Endodermal cell (in vitro differentiated cells): ENCODE data around the gene TNIK. TPM values are rescaled to one million over a fixed set of nuclear protein-coding genes. Genes with fewer than 3 reads are reported as not detected.

ENCODE experiments used
- DNase-seq: peaks from one replicate; pipeline ENCODE4 v3.0.0-alpha.2; 2017
- H3K27ac ChIP-seq: 2 replicates; pipeline ENCODE4 v1.5.1; 2013; ENCODE audit warnings: mild to moderate bottlenecking, low read depth, low read length, moderate library complexity
- H3K27me3 ChIP-seq: 2 replicates; pipeline ENCODE4 v1.6.1; 2013; ENCODE audit warnings: mild to moderate bottlenecking, low read length, moderate library complexity; ENCODE audit not compliant: insufficient read depth, control insufficient read depth, poor library complexity, severe bottlenecking
- H3K36me3 ChIP-seq: 2 replicates; pipeline ENCODE4 v1.7.0; 2013; ENCODE audit warnings: mild to moderate bottlenecking, low read length, moderate library complexity; ENCODE audit not compliant: control insufficient read depth, insufficient read depth
- H3K4me1 ChIP-seq: one replicate; pipeline ENCODE4 v1.7.0; 2013; ENCODE audit warnings: low read length; ENCODE audit not compliant: control insufficient read depth, insufficient read depth
- H3K4me3 ChIP-seq: 2 replicates; pipeline ENCODE4 v1.5.1; 2013; ENCODE audit warnings: mild to moderate bottlenecking, low read length, moderate library complexity
- H3K9ac ChIP-seq: 2 replicates; pipeline ENCODE4 v1.6.1; 2013; ENCODE audit warnings: mild to moderate bottlenecking, low read length, moderate library complexity; ENCODE audit not compliant: poor library complexity, severe bottlenecking; ENCODE audit errors: extremely low read depth
- H3K9me3 ChIP-seq: 2 replicates; pipeline ENCODE4 v1.6.1; 2013; ENCODE audit warnings: mild to moderate bottlenecking, low read length, moderate library complexity; ENCODE audit not compliant: control insufficient read depth
- H3K27ac Mint-ChIP-seq: 2 replicates; pipeline ENCODE4 v1.8.0; 2020; ENCODE audit warnings: mixed read lengths
- H3K27me3 Mint-ChIP-seq: 2 replicates; pipeline ENCODE4 v1.8.0; 2021; ENCODE audit warnings: mild to moderate bottlenecking, mixed read lengths; ENCODE audit not compliant: insufficient read depth
- H3K36me3 Mint-ChIP-seq: 2 replicates; pipeline ENCODE4 v1.8.0; 2020; ENCODE audit warnings: low read depth, mixed read lengths
- H3K4me1 Mint-ChIP-seq: 2 replicates; pipeline ENCODE4 v1.8.0; 2020; ENCODE audit warnings: mixed read lengths
- H3K4me3 Mint-ChIP-seq: 2 replicates; pipeline ENCODE4 v1.8.0; 2020; ENCODE audit warnings: mild to moderate bottlenecking, moderate library complexity, mixed read lengths
- H3K9me3 Mint-ChIP-seq: 2 replicates; pipeline ENCODE4 v1.8.0; 2020; ENCODE audit warnings: mild to moderate bottlenecking, mixed read lengths
- CTCF ChIP-seq: fragments of 200-600 bp; sonication (generic); conservative IDR thresholded peaks from 2 replicates; pipeline ENCODE4 v1.5.0; 2021; ENCODE audit warnings: antibody characterized with exemption, mild to moderate bottlenecking
- whole genome bisulfite sequencing, 2 experiments: methylation state at CpG; one replicate each; pipeline versions ENCODE4 v1.1.5 to v1.1.7; 2013; ENCODE audit warnings: missing lambda C conversion rate in 2 of 2, mixed read lengths in 1 of 2; ENCODE audit not compliant: insufficient coverage in 1 of 2, insufficient read length in 1 of 2; 5-methylcytosine and 5-hydroxymethylcytosine counted together
- total RNA-seq, 2 donors: library from RNA; stranded (reverse); fragmentation: NEBNext Ultra II Directional in 1 of 2; extraction: Animal tissue kit (Norgen Biotek cat#: 25700) in 1 of 2; gene quantifications; 2 replicates in 1 of 2; 3 replicates in 1 of 2; pipeline ENCODE4 v1.2.1, GENCODE V29; 2021

The TNIK gene
- total RNA-seq, 2 donors from 2014 or later: 12.2 to 14.9 TPM

DNA sequence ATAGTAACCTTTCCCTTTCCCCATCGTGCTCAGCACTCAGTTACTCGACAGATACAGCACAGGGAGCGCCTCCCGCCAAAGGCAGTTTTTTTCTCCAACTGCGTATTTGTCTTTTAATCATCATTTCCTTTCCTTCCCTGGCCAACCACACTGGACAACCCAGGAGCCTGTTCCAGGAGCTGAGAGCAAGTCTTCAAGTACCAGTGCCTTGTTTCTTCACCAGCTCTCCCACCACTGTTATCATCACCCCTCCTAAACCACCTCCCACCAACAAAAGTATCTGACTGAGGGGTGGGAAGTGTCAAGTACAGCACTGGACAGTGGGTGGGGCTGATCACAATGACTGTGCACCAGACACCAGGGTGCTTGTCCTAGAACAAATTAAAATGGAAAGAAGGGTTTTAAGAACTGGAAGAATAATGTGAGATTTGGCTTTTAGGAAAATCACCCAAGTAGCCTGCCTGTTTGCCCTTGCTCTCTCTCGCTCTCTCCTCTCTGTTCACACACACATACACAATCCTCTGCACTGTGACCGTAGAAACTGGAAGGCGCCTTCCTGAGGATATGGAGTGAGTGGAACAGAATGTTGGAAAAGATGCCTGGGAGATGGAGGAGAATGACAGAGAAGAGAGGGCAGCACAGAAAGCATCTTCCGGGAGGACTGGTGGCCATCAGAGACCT lies 126.3 kb downstream of the TNIK start:
- WGBS, 2 experiments: 87 to 92% methylated on average over 3 to 8 of the region's 9 CpGs
- no peak overlapping the region for H3K9ac ChIP-seq
- H3K36me3 ChIP-seq: no peaks in the 10 kb centered on the region
- Mint-ChIP-seq H3K4me1 (peaks cover 31% of the 10 kb centered on the region), H3K27ac (no peak overlapping the region), H3K36me3 (no peaks in the 10 kb centered on the region), H3K9me3 (no peaks in the 10 kb centered on the region), H3K4me3 (no peak overlapping the region), H3K27me3 (peaks cover 2% of the 10 kb centered on the region)
- DNase-seq: no peak
- no peak for TF ChIP-seq CTCF
- no peak overlapping the region for H3K4me3 ChIP-seq
- H3K4me1 ChIP-seq: peaks cover 15% of the 10 kb centered on the region
- no peaks in the 10 kb centered on the region for H3K27me3 ChIP-seq
- no peak overlapping the region for H3K27ac ChIP-seq
- H3K9me3 ChIP-seq: no peaks in the 10 kb centered on the region

- no peak for TF ChIP-seq CTCF
- H3K9me3 Mint-ChIP-seq: no peaks in the 10 kb centered on the region
- H3K27ac ChIP-seq: no peak overlapping the region
- no peak overlapping the region for H3K4me3 ChIP-seq
- no peak for DNase-seq
- H3K27me3 ChIP-seq: no peaks in the 10 kb centered on the region
- H3K4me3 Mint-ChIP-seq: no peak overlapping the region
- peaks cover 2% of the 10 kb centered on the region for H3K27me3 Mint-ChIP-seq
- no peak overlapping the region for H3K27ac Mint-ChIP-seq
- 80 to 95% methylated on average over 2 to 3 of the region's 3 CpGs for WGBS, 2 experiments
- no peaks in the 10 kb centered on the region for H3K36me3 Mint-ChIP-seq
- no peaks in the 10 kb centered on the region for H3K9me3 ChIP-seq
- H3K4me1 ChIP-seq: peaks cover 15% of the 10 kb centered on the region
- no peak overlapping the region for H3K9ac ChIP-seq
- peaks cover 31% of the 10 kb centered on the region for H3K4me1 Mint-ChIP-seq
- H3K36me3 ChIP-seq: no peaks in the 10 kb centered on the region
These were observed 129.3 kb downstream of the TNIK start for GRCh38 chr3:171330938-171331337.

DNA sequence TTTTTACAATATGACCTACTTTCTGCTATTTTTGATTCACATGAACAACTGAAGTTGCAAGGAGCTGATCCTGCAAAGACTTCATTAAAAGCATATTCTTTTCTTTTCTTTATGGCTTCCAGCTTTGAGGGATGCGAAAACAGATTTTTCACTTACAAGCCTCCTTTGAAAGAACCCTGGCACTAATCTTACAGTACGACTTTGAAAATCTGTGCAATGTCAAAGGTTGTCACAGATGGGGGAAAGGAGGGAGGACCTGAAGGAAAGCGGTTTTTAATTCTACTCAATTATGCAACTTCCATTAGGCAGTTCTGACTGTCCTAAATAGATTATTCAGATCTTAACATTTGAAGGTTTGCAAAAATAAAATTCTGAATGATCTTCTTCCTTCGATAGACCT lies 130.5 kb downstream of the TNIK start:
- Histone ChIP-seq H3K27me3 (no peaks in the 10 kb centered on the region), H3K36me3 (no peaks in the 10 kb centered on the region), H3K4me1 (peaks cover 15% of the 10 kb centered on the region), H3K9me3 (no peaks in the 10 kb centered on the region), H3K9ac (no peak overlapping the region), H3K4me3 (no peak overlapping the region), H3K27ac (no peak overlapping the region)
- Mint-ChIP-seq H3K9me3 (no peaks in the 10 kb centered on the region), H3K36me3 (no peaks in the 10 kb centered on the region), H3K4me1 (peaks cover 31% of the 10 kb centered on the region), H3K4me3 (no peak overlapping the region), H3K27ac (no peak overlapping the region), H3K27me3 (peaks cover 2% of the 10 kb centered on the region)
- no peak for TF ChIP-seq CTCF
- DNase-seq: no peak
- 91% methylated on average over 1 to 4 of the region's 4 CpGs for WGBS, 2 experiments
